OCI-LY7 (cell line): ENCODE measurements around the gene SFRP5. TPM values are rescaled to one million over a fixed set of nuclear protein-coding genes. Genes with fewer than 3 reads are reported as not detected.

Experiments used
- BruUV-seq: library from RNA; stranded (reverse); fragments of 400-500 nt; replicated peaks from 2 replicates; lab custom pipeline; 2021; lab: Mats Ljungman, UMichigan
- CTCF ChIA-PET: fragments of 300-600 bp; sonication (Branson Sonifier 250); formaldehyde crosslinking; loops from one replicate; lab custom pipeline; 2022; ENCODE audit warnings: antibody characterized with exemption; ENCODE audit not compliant: unreplicated experiment; lab: Charles Lee
- POLR2A ChIA-PET: fragments of 300-600 bp; sonication (Branson Sonifier 250); formaldehyde crosslinking; loops from one replicate; lab custom pipeline; 2022; ENCODE audit warnings: antibody characterized with exemption; lab: Charles Lee
- DNase-seq: peaks from one replicate; pipeline ENCODE4 v3.0.0-alpha.2; 2015; ENCODE audit warnings: low spot score
- H2AFZ ChIP-seq: fragments of 200-600 bp; sonication (generic), shearing (Covaris generic); 2 replicates; pipeline ENCODE4 v1.6.1; 2014; ENCODE audit warnings: mild to moderate bottlenecking, antibody characterized with exemption, low read length, moderate library complexity
- H3K27ac ChIP-seq: fragments of 200-600 bp; sonication (generic); 2 replicates; pipeline ENCODE4 v1.5.1; 2014; ENCODE audit warnings: mixed run types, low read depth, mild to moderate bottlenecking, moderate library complexity, low read length, inconsistent platforms; ENCODE audit not compliant: poor library complexity, severe bottlenecking
- H3K36me3 ChIP-seq: fragments of 200-600 bp; sonication (generic); 2 replicates; pipeline ENCODE4 v1.6.1; 2014; ENCODE audit warnings: mild to moderate bottlenecking, antibody characterized with exemption, low read length, moderate library complexity, mixed read lengths; ENCODE audit not compliant: insufficient read depth
- H3K4me1 ChIP-seq: fragments of 200-600 bp; sonication (generic); 2 replicates; pipeline ENCODE4 v1.5.1; 2014; ENCODE audit warnings: mild to moderate bottlenecking, low read length; ENCODE audit not compliant: insufficient read depth, poor library complexity, severe bottlenecking
- H3K4me2 ChIP-seq: fragments of 200-600 bp; sonication (generic); 2 replicates; pipeline ENCODE4 v1.6.1; 2014; ENCODE audit warnings: mild to moderate bottlenecking, low read length
- H3K4me3 ChIP-seq: fragments of 200-600 bp; sonication (generic); 2 replicates; pipeline ENCODE4 v1.5.1; 2014; ENCODE audit warnings: mild to moderate bottlenecking, low read depth, low read length; ENCODE audit not compliant: poor library complexity, severe bottlenecking
- H3K79me2 ChIP-seq: fragments of 200-600 bp; sonication (generic); 2 replicates; pipeline ENCODE4 v1.6.1; 2016; ENCODE audit warnings: low read depth, mild to moderate bottlenecking, low read length, moderate library complexity, mixed read lengths; ENCODE audit not compliant: insufficient read depth
- H3K9me2 ChIP-seq: fragments of 200-600 bp; sonication (generic); 2 replicates; pipeline ENCODE4 v1.6.1; 2016; ENCODE audit warnings: mild to moderate bottlenecking, low read length, mixed read lengths; ENCODE audit not compliant: insufficient read depth
- H3K9me3 ChIP-seq: fragments of 200-600 bp; sonication (generic); 2 replicates; pipeline ENCODE4 v1.6.1; 2014; ENCODE audit warnings: mild to moderate bottlenecking, mixed run types, low read length, mixed read lengths
- H4K20me1 ChIP-seq: fragments of 200-600 bp; sonication (generic); 2 replicates; pipeline ENCODE4 v1.6.1; 2014; ENCODE audit warnings: mild to moderate bottlenecking, antibody characterized with exemption, low read length, moderate library complexity, mixed read lengths; ENCODE audit not compliant: insufficient read depth
- CTCF ChIP-seq: fragments of 200-600 bp; sonication (generic); conservative IDR thresholded peaks from 2 replicates; pipeline ENCODE4 v1.5.1; 2014; ENCODE audit warnings: mild to moderate bottlenecking, antibody characterized with exemption, low read length, moderate library complexity, mixed read lengths
- EZH2phosphoT487 ChIP-seq: fragments of 200-600 bp; sonication (generic); IDR thresholded peaks from 2 replicates; pipeline ENCODE4 v1.6.1; 2018; ENCODE audit warnings: low read depth, borderline replicate concordance, mild to moderate bottlenecking, mixed run types, antibody characterized with exemption, low read length, moderate library complexity, mixed read lengths
- intact Hi-C: fragments of 100-400 bp; cut with micrococcal nuclease; formaldehyde crosslinking; loops from one replicate; pipeline ENCODE4 v1.10.0; 2022; ENCODE audit not compliant: unreplicated experiment
- total RNA-seq, 2 experiments: library from RNA; depleted of rRNA in 1 of 2; stranded (reverse); fragments of >200 nt in 1 of 2; shearing (Covaris generic) in 1 of 2; gene quantifications; 2 replicates each; pipeline ENCODE4 v1.2.3, GENCODE V29; 2014 to 2022

Gene SFRP5
- total RNA-seq, 2 experiments from 2014 or later: not detected

- no peaks in the 10 kb centered on the region for H4K20me1 ChIP-seq
- H3K79me2 ChIP-seq: no peaks in the 10 kb centered on the region
- BruUV-seq: no TSS peak
- no peaks in the 10 kb centered on the region for H3K9me2 ChIP-seq
- no peaks in the 10 kb centered on the region for H3K36me3 ChIP-seq
- H3K4me1 ChIP-seq: no peaks in the 10 kb centered on the region
- no peak overlapping the region for H3K4me2 ChIP-seq
- DNase-seq: no peak
- no peak overlapping the region for H2AFZ ChIP-seq
- H3K4me3 ChIP-seq: no peak overlapping the region
- no peaks in the 10 kb centered on the region for H3K9me3 ChIP-seq
- H3K27ac ChIP-seq: no peak overlapping the region
- TF ChIP-seq EZH2phosphoT487 (no peak), CTCF (no peak)
- intact Hi-C loops: no loop called here
- ChIA-PET POLR2A (no interaction called here), CTCF (no interaction called here)
These were observed 46.8 kb upstream of the SFRP5 start for GRCh38 chr10:97818572-97818971.

GRCh38 chr10:97816609-97817008, 44.8 kb upstream of the SFRP5 start:
- no peak for DNase-seq
- TF ChIP-seq EZH2phosphoT487 (no peak), CTCF (no peak)
- BruUV-seq: no TSS peak
- Histone ChIP-seq H3K27ac (no peak overlapping the region), H3K79me2 (no peaks in the 10 kb centered on the region), H3K4me3 (no peak overlapping the region), H3K9me3 (no peaks in the 10 kb centered on the region), H3K36me3 (no peaks in the 10 kb centered on the region), H2AFZ (no peak overlapping the region), H3K4me2 (no peak overlapping the region), H3K4me1 (no peaks in the 10 kb centered on the region), H4K20me1 (no peaks in the 10 kb centered on the region), H3K9me2 (no peaks in the 10 kb centered on the region)
- intact Hi-C loops: no loop called here
- CTCF ChIA-PET: no interaction called here
- POLR2A ChIA-PET: no interaction called here

GRCh38 chr10:97814996-97815395, 43.2 kb upstream of the SFRP5 start:
- H3K9me2 ChIP-seq: no peaks in the 10 kb centered on the region
- H3K4me1 ChIP-seq: no peaks in the 10 kb centered on the region
- TF ChIP-seq EZH2phosphoT487: no peak
- no peak for TF ChIP-seq CTCF
- intact Hi-C loops: no loop called here
- CTCF ChIA-PET: interaction anchor here (0.6 kb wide), 1 partner anchor 418 kb away, joined by 5 read pairs; no protein-coding TSS in a partner anchor
- no peak overlapping the region for H3K27ac ChIP-seq
- H3K79me2 ChIP-seq: no peaks in the 10 kb centered on the region
- no peak overlapping the region for H2AFZ ChIP-seq
- H3K9me3 ChIP-seq: no peaks in the 10 kb centered on the region
- no peaks in the 10 kb centered on the region for H4K20me1 ChIP-seq
- no peak for DNase-seq
- no peaks in the 10 kb centered on the region for H3K36me3 ChIP-seq
- no TSS peak for BruUV-seq
- no peak overlapping the region for H3K4me3 ChIP-seq
- POLR2A ChIA-PET: no interaction called here
- H3K4me2 ChIP-seq: no peak overlapping the region
